ENCODE results near the gene TBC1D2B.

The TBC1D2B gene

GRCh38 chr15:77975332-77976094, 102.0 kb downstream of the TBC1D2B start:
- TF ChIP-seq TAF1 (IDR thresholded peaks at IDR 0.05; ENCODE audit: borderline replicate concordance, insufficient read depth, low read length) (no peak), FOXP2 (optimal IDR thresholded peaks at IDR 0.05; ENCODE audit: borderline replicate concordance, extremely low read depth, extremely low read length, insufficient read depth) (no peak), REST (IDR thresholded peaks at IDR 0.05; ENCODE audit: insufficient read depth in 1 of 2, low read depth in 2 of 2, low read length in 2 of 2) (no peak), SIN3A (IDR thresholded peaks at IDR 0.05; ENCODE audit: borderline replicate concordance, insufficient read depth, low read length) (no peak), POLR2AphosphoS5 (IDR thresholded peaks at IDR 0.05; ENCODE audit: low read depth, low read length) (no peak)

- no peak for TF ChIP-seq TAF1 (IDR thresholded peaks at IDR 0.05; ENCODE audit: borderline replicate concordance, insufficient read depth, low read length)
- no peak for TF ChIP-seq POLR2AphosphoS5 (IDR thresholded peaks at IDR 0.05; ENCODE audit: low read depth, low read length)
- no peak for TF ChIP-seq FOXP2 (optimal IDR thresholded peaks at IDR 0.05; ENCODE audit: borderline replicate concordance, extremely low read depth, extremely low read length, insufficient read depth)
- TF ChIP-seq REST (IDR thresholded peaks at IDR 0.05; ENCODE audit: insufficient read depth in 1 of 2, low read depth in 2 of 2, low read length in 2 of 2): no peak
These were observed 102.8 kb downstream of the TBC1D2B start for GRCh38 chr15:77974416-77975331.

GRCh38 chr15:77974098-77974414, 103.5 kb downstream of the TBC1D2B start:
- no peak for TF ChIP-seq POLR2AphosphoS5 (IDR thresholded peaks at IDR 0.05; ENCODE audit: low read depth, low read length)
- TF ChIP-seq SIN3A (IDR thresholded peaks at IDR 0.05; ENCODE audit: borderline replicate concordance, insufficient read depth, low read length): no peak
- TF ChIP-seq FOXP2 (optimal IDR thresholded peaks at IDR 0.05; ENCODE audit: borderline replicate concordance, extremely low read depth, extremely low read length, insufficient read depth): no peak
- TF ChIP-seq REST (IDR thresholded peaks at IDR 0.05; ENCODE audit: insufficient read depth in 1 of 2, low read depth in 2 of 2, low read length in 2 of 2): no peak
- no peak for TF ChIP-seq TAF1 (IDR thresholded peaks at IDR 0.05; ENCODE audit: borderline replicate concordance, insufficient read depth, low read length)

GRCh38 chr15:77969055-77969454, 108.5 kb downstream of the TBC1D2B start:
- TF ChIP-seq REST (IDR thresholded peaks at IDR 0.05; ENCODE audit: insufficient read depth in 1 of 2, low read depth in 2 of 2, low read length in 2 of 2): no peak
- TF ChIP-seq POLR2AphosphoS5 (IDR thresholded peaks at IDR 0.05; ENCODE audit: low read depth, low read length): no peak
- no peak for TF ChIP-seq TAF1 (IDR thresholded peaks at IDR 0.05; ENCODE audit: borderline replicate concordance, insufficient read depth, low read length)
- no peak for TF ChIP-seq FOXP2 (optimal IDR thresholded peaks at IDR 0.05; ENCODE audit: borderline replicate concordance, extremely low read depth, extremely low read length, insufficient read depth)
- no peak for TF ChIP-seq SIN3A (IDR thresholded peaks at IDR 0.05; ENCODE audit: borderline replicate concordance, insufficient read depth, low read length)
